ENCODE measurements around the gene HS6ST3. TPM values are rescaled to one million over a fixed set of nuclear protein-coding genes. Genes with fewer than 3 reads are reported as not detected.

Gene HS6ST3
- total RNA-seq, 1 donor from 2014 or later: 0.12 TPM

DNA sequence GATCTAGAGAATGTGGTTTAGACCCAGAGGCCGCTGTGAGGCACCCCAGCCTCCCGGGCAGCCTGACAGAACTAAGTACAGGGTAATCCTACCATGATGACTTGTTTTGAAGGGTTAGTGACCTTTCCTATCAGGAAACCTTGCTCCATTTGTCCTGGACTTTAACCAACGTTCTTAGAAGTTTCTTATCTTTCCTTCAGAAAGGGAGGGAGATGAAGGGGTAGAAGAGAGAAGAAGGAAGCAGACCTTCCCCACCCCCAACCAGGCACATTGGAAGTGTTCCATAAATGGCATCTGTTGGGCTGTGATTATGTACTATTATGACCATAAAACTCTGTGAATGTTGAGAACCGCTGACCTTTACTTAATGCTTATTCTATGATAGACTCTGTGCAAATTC is 720.2 kb downstream of the HS6ST3 start:
- DNase-seq (ENCODE audit: extremely low read depth, low read depth, low spot score): no peak

- no peak for DNase-seq (ENCODE audit: extremely low read depth, low read depth, low spot score)
Observed at GRCh38 chr13:96811049-96811448, 721.1 kb downstream of the HS6ST3 start.

DNA sequence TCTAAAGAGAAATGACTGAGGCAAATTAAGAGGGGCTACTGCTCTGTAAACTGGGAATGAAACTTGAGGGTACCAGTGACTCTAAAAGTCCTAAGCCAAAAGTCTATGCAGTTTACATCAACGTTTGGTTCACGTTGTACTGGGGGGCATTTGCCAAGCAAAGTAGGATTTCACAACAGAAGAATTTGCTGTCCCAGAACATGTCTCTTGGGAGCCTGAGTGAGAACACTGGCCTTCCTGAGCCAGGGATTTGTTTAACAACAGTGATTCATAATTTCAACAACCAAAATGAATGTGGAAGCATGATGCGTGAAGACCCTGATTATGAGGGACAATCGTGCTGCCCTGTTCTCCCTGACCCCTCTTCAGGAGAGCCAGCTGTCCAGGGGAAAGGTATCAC is 726.4 kb downstream of the HS6ST3 start:
- DNase-seq (ENCODE audit: extremely low read depth, low read depth, low spot score): no peak

- DNase-seq (ENCODE audit: extremely low read depth, low read depth, low spot score): no peak
Observed at GRCh38 chr13:96816874-96817273, 727.0 kb downstream of the HS6ST3 start.

DNA sequence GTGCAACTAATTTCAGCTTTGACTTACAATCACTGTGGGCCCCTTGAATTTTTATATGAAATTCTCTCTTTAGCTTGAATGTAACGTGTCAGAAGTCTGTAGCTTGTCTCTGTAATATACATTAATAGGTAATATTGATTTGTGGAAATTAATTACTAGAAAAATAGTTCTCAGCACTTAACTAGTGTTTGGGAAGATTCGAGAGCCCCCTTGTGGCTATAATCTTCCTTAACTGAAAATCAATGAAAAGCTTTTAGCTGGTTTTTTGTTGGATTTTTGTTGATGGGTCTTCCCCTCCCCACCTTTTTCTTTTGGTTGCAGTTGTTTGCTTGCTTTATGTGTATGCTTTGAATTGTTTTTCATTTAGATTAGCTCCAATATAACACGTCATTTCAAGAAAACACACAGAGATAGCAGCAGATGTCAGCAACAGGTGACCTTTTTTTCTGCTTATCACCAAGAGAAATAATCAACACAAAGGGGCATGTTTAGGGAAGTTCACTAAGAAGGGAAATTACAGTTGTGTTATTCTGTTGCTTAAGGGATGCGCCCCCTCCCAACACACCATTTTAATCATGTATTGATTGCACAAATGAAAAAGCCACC is 727.5 kb downstream of the HS6ST3 start:
- DNase-seq (ENCODE audit: extremely low read depth, low read depth, low spot score): peak; percentile 14

DNA sequence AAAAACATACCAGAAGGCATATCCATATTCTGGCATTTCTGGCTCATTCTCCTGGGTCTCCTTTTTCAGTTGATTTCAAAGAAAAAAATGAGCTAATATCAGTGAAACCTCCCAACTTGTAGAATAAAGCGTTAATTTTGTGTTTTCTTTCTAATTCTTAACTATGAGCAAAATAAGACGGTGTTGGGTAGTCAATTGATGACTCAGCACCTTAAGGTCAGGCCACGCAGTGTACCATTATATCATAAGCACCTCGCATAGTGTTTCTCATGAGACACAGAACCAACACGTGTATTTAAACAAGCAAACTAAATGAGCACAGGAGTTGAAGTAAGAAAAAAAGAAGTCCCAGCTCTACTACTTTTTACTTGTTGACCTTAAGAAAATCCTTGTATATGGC is 729.5 kb downstream of the HS6ST3 start:
- DNase-seq (ENCODE audit: extremely low read depth, low read depth, low spot score): no peak

DNA sequence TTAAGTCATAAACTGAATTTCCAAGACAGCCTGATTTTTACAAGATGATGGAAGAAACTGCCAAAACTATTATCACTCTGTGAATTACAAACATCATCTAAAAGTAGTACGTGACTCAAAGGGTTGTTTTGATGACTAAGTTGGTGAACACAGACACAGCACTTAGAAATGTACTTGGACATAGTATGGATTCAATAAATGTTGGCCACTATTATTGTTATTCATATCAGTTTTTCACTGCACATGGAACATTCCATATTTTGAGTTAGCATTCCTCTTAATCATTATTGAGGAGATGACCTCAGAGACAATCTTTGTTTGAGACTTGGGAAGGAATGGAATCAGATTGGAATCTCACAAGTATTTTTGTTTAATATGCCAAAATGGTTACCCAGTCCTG is 731.5 kb downstream of the HS6ST3 start:
- no peak for DNase-seq (ENCODE audit: extremely low read depth, low read depth, low spot score)

DNA sequence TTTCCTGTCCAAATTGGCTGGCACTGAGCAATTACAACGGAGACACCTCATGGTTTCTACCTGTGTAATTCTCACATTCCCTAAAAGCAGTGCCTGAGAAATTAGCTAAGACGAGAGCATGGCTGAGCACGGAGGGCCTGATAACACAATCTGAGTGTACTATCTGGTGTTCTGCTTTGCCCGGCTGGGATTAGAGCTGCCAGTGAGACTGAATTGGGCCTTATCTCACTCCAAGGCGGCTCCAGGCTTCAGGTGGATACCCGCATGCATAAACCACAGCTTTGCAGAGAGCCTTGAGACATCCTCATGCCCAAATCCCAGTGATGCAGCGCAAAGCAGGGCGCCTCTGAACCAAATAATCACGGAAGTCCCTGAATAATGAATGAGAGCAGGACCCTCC is 732.1 kb downstream of the HS6ST3 start:
- no peak for DNase-seq (ENCODE audit: extremely low read depth, low read depth, low spot score)

DNA sequence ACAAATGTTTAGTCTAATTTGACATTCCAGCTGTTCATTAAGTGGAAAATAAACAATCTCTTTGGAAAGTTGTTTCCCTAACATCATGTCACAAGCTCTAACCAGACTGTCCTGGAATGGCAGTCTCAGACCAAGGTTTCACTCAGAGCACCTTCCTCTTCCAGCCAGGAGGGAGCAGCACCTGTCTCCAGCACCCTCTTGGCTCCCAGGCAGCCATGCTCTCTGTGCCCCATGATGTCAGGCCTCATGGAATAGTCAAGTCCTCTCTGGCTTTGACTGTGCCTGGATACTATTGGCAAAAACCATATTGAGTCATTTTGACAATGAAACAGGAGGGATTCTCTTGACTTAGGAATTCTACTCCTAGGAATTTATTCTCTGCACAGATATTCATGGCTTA is 733.0 kb downstream of the HS6ST3 start:
- DNase-seq (ENCODE audit: extremely low read depth, low read depth, low spot score): no peak

- no peak for DNase-seq (ENCODE audit: extremely low read depth, low read depth, low spot score)
Observed at GRCh38 chr13:96824140-96824539, 734.2 kb downstream of the HS6ST3 start.

DNA sequence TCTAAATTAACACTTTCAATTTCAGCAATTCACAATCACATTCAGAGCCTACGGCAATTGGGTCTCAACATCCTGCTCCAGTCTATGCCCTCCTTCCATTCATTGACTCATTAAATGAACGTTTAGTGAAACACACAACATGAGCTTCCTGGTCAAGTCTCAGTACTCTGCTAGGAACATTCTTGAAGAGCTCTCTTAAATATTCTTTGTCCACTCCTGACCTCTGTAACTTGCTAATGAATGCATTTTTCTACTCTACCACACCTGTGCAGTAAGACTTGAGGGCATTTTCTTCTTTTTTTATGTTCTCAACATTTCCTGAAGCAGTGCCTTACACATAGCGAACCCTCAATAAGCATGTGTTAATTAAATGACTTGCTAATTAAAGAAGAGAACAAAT is 735.7 kb downstream of the HS6ST3 start:
- no peak for DNase-seq (ENCODE audit: extremely low read depth, low read depth, low spot score)

- no peak for DNase-seq (ENCODE audit: extremely low read depth, low read depth, low spot score)
Observed at GRCh38 chr13:96834626-96835025, 744.7 kb downstream of the HS6ST3 start.

GRCh38 chr13:96835546-96835945 is 745.6 kb downstream of the HS6ST3 start:
- DNase-seq (ENCODE audit: extremely low read depth, low read depth, low spot score): no peak

DNA sequence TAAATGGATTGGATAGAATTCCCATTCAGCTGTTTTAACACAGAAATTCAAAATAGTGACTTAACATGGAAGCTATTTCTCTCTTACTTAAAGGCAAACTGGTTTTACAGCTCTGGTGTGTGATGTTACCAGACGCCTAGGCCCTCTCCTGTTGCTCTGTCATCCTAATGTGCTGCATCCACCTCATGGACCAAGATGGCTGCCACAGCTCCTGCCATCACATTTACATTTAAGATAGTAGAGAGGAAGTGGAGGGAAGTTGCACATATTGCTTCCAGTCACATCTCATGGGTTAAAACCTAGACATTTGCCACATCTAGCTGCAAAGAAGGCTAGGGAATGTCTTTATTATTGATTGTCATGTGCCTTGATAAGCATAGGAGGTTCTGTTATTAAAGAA is 746.8 kb downstream of the HS6ST3 start:
- DNase-seq (ENCODE audit: extremely low read depth, low read depth, low spot score): no peak

- no peak for DNase-seq (ENCODE audit: extremely low read depth, low read depth, low spot score)
Observed at GRCh38 chr13:96837809-96838208, 747.9 kb downstream of the HS6ST3 start.

DNA sequence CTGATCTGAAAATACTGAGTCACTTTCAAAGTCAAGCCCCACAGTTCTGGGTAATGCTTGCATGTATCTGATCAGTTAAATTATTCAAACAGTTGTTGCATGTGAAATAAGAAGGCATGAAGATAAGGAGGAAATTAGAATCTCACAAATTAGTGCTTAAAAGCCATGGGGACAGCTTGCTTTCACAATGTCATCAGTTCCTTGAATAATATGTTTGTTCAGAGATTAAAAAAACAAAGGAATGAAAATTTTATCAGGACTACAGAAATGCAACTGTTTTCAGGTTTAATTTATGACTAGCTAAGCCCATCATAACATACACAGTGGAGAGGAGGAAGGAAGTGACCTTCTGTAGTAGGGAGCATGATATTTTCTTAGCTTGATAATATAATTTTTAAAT is 754.3 kb downstream of the HS6ST3 start:
- no peak for DNase-seq (ENCODE audit: extremely low read depth, low read depth, low spot score)

DNA sequence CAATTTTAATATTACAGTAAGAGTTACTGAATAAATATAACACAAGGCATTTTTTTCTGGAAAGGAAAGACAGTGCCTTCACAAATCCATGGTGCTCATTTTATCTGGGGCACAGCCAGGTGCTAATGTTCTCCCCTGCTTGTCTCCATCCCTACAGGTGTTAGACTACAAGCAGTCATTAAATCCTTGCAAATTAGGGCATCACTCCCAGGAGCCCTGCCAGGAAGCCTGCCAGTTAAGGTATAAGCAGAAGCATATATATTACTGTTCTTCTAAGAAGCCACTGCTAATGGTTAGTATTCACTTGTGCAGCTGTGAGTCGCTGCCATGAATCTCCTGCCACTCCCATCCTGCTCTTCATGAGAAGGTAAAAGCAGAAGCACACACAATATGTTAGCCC is 754.7 kb downstream of the HS6ST3 start:
- no peak for DNase-seq (ENCODE audit: extremely low read depth, low read depth, low spot score)

- no peak for DNase-seq (ENCODE audit: extremely low read depth, low read depth, low spot score)
Observed at GRCh38 chr13:96848286-96848685, 758.4 kb downstream of the HS6ST3 start.

DNA sequence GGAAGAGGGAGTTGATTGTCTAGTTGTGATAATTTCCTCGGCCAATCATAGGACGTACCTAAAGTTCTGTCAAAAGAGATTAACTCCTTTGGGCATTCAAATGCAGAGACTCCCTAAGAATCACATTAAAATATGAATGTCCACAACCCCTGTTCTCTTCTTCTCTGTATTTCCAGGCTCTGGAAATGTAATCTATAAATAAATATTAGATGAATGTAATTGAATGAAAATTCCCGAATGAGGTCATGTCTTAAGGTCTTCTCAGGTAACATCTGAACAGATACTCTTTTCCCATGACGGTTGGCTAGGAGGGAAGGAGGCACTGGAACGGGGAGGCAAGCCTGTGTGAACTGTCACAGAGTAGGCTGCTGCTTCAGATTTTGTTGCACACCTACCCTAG is 759.2 kb downstream of the HS6ST3 start:
- no peak for DNase-seq (ENCODE audit: extremely low read depth, low read depth, low spot score)

DNA sequence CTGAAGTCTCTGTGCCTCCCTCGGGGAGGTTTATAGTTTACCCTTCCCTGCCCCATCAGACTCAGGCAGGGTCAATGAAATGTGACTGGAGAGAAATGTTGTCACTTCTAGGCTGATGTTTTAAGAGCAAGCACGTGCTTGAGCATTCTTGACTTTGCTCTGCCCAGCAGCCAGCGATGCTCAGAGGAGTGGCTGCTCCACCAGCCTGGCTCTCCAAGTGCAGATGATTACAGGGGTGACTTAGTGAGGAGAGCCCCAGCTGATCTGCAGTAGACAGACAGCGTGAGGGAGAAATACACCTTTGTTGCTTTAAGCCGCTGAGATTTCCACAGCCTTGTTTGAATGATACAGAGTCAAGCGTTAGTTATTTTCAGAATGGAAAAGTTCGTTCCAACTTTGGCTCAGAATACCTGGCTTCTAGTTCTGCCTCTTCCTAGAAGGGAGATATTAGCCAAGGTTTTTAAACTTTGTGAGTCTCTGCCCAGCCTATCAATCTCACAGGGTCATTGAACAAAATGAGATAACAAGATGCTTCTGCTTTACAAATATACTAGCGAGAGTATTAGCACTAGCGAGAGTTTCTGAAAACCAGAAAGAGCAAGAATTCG is 760.7 kb downstream of the HS6ST3 start:
- no peak for DNase-seq (ENCODE audit: extremely low read depth, low read depth, low spot score)

- DNase-seq (ENCODE audit: extremely low read depth, low read depth, low spot score): no peak
Observed at GRCh38 chr13:96851856-96852445, 762.0 kb downstream of the HS6ST3 start.

- DNase-seq (ENCODE audit: extremely low read depth, low read depth, low spot score): no peak
Observed at GRCh38 chr13:96858133-96858826, 768.4 kb downstream of the HS6ST3 start.

All from glomerular endothelial cell (primary cell).